Measurements from ENCODE around the gene PLB1. TPM values are rescaled to one million over a fixed set of nuclear protein-coding genes. Genes with fewer than 3 reads are reported as not detected.

The PLB1 gene
- 3.0 and 4.1 TPM in 2 replicates for total RNA-seq

DNA sequence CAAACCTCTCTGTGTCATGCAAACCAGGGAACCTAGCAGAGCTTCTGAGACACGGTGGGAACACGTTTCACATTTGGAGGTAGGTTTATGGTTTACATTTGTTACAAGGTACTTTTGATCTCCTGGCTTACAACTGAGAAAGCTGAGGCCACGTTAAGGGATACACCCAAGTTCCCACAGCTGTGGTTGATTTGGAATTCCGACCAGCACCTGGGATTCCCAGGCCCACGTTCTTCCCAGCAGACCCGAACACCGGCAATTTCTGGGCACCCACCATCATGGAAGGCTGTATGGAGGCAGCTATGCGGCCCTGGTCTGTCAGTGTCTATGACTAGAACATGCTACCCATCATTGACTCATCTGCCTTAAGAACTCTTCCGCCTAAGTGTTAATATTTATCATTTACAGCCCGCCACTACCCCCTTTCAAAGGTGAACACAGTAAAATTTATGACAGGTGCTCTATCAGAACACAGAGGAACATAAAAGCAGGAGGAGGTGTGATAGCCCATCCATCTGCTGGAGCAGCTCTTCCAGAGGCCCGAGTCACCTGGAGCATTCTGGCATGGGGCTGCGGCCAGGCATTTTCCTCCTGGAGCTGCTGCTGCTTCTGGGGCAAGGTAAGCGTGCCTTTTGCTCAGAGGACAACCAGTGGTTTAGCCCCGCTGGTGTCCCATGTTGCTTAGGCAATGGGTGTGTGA lies at the start of gene PLB1:
Gene PLB1, plus strand, starts transcription at position 510 of the 700 bp plus-strand sequence. Its CDS starts 55 bp downstream, at position 565.

Small RNA genes within 50 kb of the gene (small RNA-seq; reads per million reads assigned to genes)
- gene RNA5SP89 (not detected), gene SNRPGP7 (not detected)

Other genes with a start within 250 kb of the PLB1 start
- 259 and 261 TPM in 2 replicates for gene FOSL2, start 103.2 kb upstream of the PLB1 start, total RNA-seq